ENCODE measurements around the gene SLCO3A1. TPM values are rescaled to one million over a fixed set of nuclear protein-coding genes. Genes with fewer than 3 reads are reported as not detected.

Gene SLCO3A1
- total and polyA plus RNA-seq, 8 donors = 2.4 to 38.8 (median 7.7) TPM

GRCh38 chr15:91897585-91898372, 44.3 kb downstream of the SLCO3A1 start:
- 80 to 85% (median 83%) methylated on average over 14 of the region's 14 CpGs for WGBS, 5 donors
- Histone ChIP-seq H3K36me3 (no peaks in the 10 kb centered on the region), H3K27me3 (no peaks in the 10 kb centered on the region), H3K4me3 (no peak overlapping the region), H3K4me1 (peaks cover 0 to under 1% (median 0%) of the 10 kb centered on the region in 4 donors), H3K9me3 (peaks cover 0 to 17% (median 8%) of the 10 kb centered on the region in 4 donors), H3K27ac (no peak overlapping the region)
- intact Hi-C loops (cut with DNase I; ENCODE audit: low total_unique reads) = no loop called here
- DNase-seq = no peak
- TF ChIP-seq EP300 (IDR thresholded peaks at IDR 0.05) = no peak
- TF ChIP-seq POLR2AphosphoS5 (IDR thresholded peaks at IDR 0.05) = no peak
- TF ChIP-seq POLR2A (IDR thresholded peaks at IDR 0.05) = no peak
- TF ChIP-seq, protein P1, sequence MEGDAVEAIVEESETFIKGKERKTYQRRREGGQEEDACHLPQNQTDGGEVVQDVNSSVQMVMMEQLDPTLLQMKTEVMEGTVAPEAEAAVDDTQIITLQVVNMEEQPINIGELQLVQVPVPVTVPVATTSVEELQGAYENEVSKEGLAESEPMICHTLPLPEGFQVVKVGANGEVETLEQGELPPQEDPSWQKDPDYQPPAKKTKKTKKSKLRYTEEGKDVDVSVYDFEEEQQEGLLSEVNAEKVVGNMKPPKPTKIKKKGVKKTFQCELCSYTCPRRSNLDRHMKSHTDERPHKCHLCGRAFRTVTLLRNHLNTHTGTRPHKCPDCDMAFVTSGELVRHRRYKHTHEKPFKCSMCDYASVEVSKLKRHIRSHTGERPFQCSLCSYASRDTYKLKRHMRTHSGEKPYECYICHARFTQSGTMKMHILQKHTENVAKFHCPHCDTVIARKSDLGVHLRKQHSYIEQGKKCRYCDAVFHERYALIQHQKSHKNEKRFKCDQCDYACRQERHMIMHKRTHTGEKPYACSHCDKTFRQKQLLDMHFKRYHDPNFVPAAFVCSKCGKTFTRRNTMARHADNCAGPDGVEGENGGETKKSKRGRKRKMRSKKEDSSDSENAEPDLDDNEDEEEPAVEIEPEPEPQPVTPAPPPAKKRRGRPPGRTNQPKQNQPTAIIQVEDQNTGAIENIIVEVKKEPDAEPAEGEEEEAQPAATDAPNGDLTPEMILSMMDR (IDR thresholded peaks at IDR 0.05) = no peak

GRCh38 chr15:91898843-91899242, 45.3 kb downstream of the SLCO3A1 start:
- no peak for DNase-seq
- WGBS, 5 donors = 92 to 99% (median 97%) methylated on average over 3 of the region's 3 CpGs
- no peaks in the 10 kb centered on the region for H3K36me3 ChIP-seq
- no peak overlapping the region for H3K27ac ChIP-seq
- intact Hi-C loops (cut with DNase I; ENCODE audit: low total_unique reads) = no loop called here
- H3K4me3 ChIP-seq = no peak overlapping the region
- H3K9me3 ChIP-seq = peaks cover 0 to 12% (median 5%) of the 10 kb centered on the region in 4 donors
- no peaks in the 10 kb centered on the region for H3K4me1 ChIP-seq
- no peak for TF ChIP-seq EP300 (IDR thresholded peaks at IDR 0.05)
- H3K27me3 ChIP-seq = no peaks in the 10 kb centered on the region

DNA sequence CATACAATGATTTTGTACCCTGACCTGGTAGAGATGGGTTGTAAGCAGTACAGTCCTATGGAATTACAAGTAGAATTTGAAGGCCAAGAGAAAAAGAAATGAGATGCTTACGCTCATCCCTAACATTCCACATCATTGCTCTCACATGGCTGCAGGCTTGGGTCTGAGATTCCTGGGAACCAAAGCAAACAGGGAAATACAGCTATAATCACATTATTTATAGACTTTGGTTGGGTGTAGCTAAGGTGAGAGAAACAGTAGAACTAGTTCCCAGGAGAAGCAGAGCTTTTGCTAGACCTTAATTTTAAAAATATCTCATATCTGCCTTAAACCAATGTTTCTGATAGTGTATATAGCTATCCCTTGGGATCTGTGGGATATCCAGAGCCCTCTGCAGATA, 51.4 kb downstream of the SLCO3A1 start:
- no peaks in the 10 kb centered on the region for H3K4me1 ChIP-seq
- no peaks in the 10 kb centered on the region for H3K27me3 ChIP-seq
- WGBS, 5 donors = 90 to 98% (median 95%) methylated on average over 1 of the region's 1 CpG
- no peak for DNase-seq
- intact Hi-C loops (cut with DNase I; ENCODE audit: low total_unique reads) = no loop called here
- no peak for TF ChIP-seq EP300 (IDR thresholded peaks at IDR 0.05)
- no peak for TF ChIP-seq POLR2A (IDR thresholded peaks at IDR 0.05)
- TF ChIP-seq, protein P1 (IDR thresholded peaks at IDR 0.05) = no peak
- TF ChIP-seq POLR2AphosphoS5 (IDR thresholded peaks at IDR 0.05) = no peak
- no peak overlapping the region for H3K4me3 ChIP-seq
- H3K27ac ChIP-seq = no peak overlapping the region
- H3K9me3 ChIP-seq = peaks cover 0 to 12% (median 5%) of the 10 kb centered on the region in 4 donors
- no peaks in the 10 kb centered on the region for H3K36me3 ChIP-seq

GRCh38 chr15:91908391-91908790, 54.9 kb downstream of the SLCO3A1 start:
- 89 to 100% (median 96%) methylated on average over 3 of the region's 3 CpGs for WGBS, 5 donors
- intact Hi-C loops (cut with DNase I; ENCODE audit: low total_unique reads) = no loop called here
- TF ChIP-seq EP300 (IDR thresholded peaks at IDR 0.05) (no peak), POLR2A (IDR thresholded peaks at IDR 0.05) (no peak), POLR2AphosphoS5 (IDR thresholded peaks at IDR 0.05) (no peak)
- TF ChIP-seq, protein P1 (IDR thresholded peaks at IDR 0.05) = no peak

GRCh38 chr15:91909111-91909510, 55.6 kb downstream of the SLCO3A1 start:
- Histone ChIP-seq H3K27ac (no peak overlapping the region), H3K9me3 (no peaks in the 10 kb centered on the region), H3K4me1 (no peaks in the 10 kb centered on the region), H3K36me3 (no peaks in the 10 kb centered on the region), H3K27me3 (no peaks in the 10 kb centered on the region), H3K4me3 (no peak overlapping the region)
- no peak for DNase-seq
- TF ChIP-seq POLR2AphosphoS5 (IDR thresholded peaks at IDR 0.05) (no peak), POLR2A (IDR thresholded peaks at IDR 0.05) (no peak), EP300 (IDR thresholded peaks at IDR 0.05) (no peak)
- TF ChIP-seq, protein P1 (IDR thresholded peaks at IDR 0.05) = no peak
- intact Hi-C loops (cut with DNase I; ENCODE audit: low total_unique reads) = no loop called here
- WGBS, 5 donors = 89 to 100% (median 96%) methylated on average over 2 of the region's 2 CpGs

More at GRCh38 chr15:91908391-91908790, 54.9 kb downstream of the SLCO3A1 start:
- H3K36me3 ChIP-seq = no peaks in the 10 kb centered on the region
- no peaks in the 10 kb centered on the region for H3K4me1 ChIP-seq
- H3K4me3 ChIP-seq = no peak overlapping the region
- H3K9me3 ChIP-seq = no peaks in the 10 kb centered on the region
- no peak for DNase-seq
- no peaks in the 10 kb centered on the region for H3K27me3 ChIP-seq
- H3K27ac ChIP-seq = no peak overlapping the region
